Neuron (in vitro differentiated cells): ENCODE data around the gene ZNF3.

Source experiments
- H2AFZ ChIP-seq: one replicate; pipeline ENCODE4 v1.6.1; 2013; ENCODE audit warnings: low read depth, mild to moderate bottlenecking, inconsistent platforms, low read length, moderate library complexity
- H3K27me3 ChIP-seq: one replicate; pipeline ENCODE4 v1.6.1; 2013; ENCODE audit warnings: low read length; ENCODE audit not compliant: insufficient read depth
- H3K36me3 ChIP-seq: one replicate; pipeline ENCODE4 v1.6.1; 2013; ENCODE audit warnings: low read length; ENCODE audit not compliant: insufficient read depth
- H3K4me1 ChIP-seq: one replicate; pipeline ENCODE4 v1.6.1; 2013; ENCODE audit warnings: low read length; ENCODE audit not compliant: insufficient read depth
- H3K4me3 ChIP-seq: 2 replicates; pipeline ENCODE4 v1.5.1; 2013; ENCODE audit warnings: mild to moderate bottlenecking, low read length, moderate library complexity
- H3K9me3 ChIP-seq: one replicate; pipeline ENCODE4 v1.6.1; 2013; ENCODE audit warnings: low read length

ZNF3 gene

GRCh38 chr7:100021297-100021696 lies 60.2 kb downstream of the ZNF3 start:
- Histone ChIP-seq H3K4me3 (no peak overlapping the region), H3K27me3 (no peaks in the 10 kb centered on the region), H2AFZ (no peak overlapping the region), H3K9me3 (no peaks in the 10 kb centered on the region), H3K4me1 (peaks cover 13% of the 10 kb centered on the region), H3K36me3 (peaks cover 68% of the 10 kb centered on the region)
